SK-N-SH (cell line): ENCODE measurements around the gene TRPT1.

Source experiments
- CTCF ChIP-seq: fragments of 200-600 bp; sonication (generic); IDR thresholded peaks from 2 replicates; pipeline ENCODE4 v1.6.1; 2017; ENCODE audit warnings: antibody characterized with exemption, mild to moderate bottlenecking, moderate library complexity
- TAF1 ChIP-seq: IDR thresholded peaks from 2 replicates; pipeline ENCODE4 v1.6.1; 2012; ENCODE audit warnings: low read depth, mild to moderate bottlenecking, low read length, moderate library complexity, borderline replicate concordance

GRCh38 chr11:64241491-64242374 lies 15.7 kb upstream of the TRPT1 start:
- TF ChIP-seq CTCF (no peak), TAF1 (peak; percentile 66)
